ENCODE results near the gene FHIT. TPM values are rescaled to one million over a fixed set of nuclear protein-coding genes. Genes with fewer than 3 reads are reported as not detected.

FHIT gene
- total and polyA plus RNA-seq, 2 experiments from 2014 or later = 9.7 to 16.2 TPM

GRCh38 chr3:60413551-60413950 is 837.7 kb downstream of the FHIT start:
- no peak overlapping the region for H3K4me2 ChIP-seq
- WGBS (ENCODE audit: low lambda C conversion rate, missing lambda C conversion rate) = 78% methylated on average over 1 of the region's 1 CpG
- H3K4me1 ChIP-seq (ENCODE audit: insufficient read depth) = no peaks in the 10 kb centered on the region
- no peak overlapping the region for H3K4me3 ChIP-seq
- no peaks in the 10 kb centered on the region for H3K79me2 ChIP-seq
- no peaks in the 10 kb centered on the region for H4K20me1 ChIP-seq (ENCODE audit: insufficient read depth, poor library complexity, severe bottlenecking)
- no peak for TF ChIP-seq CTCF (IDR thresholded peaks at IDR 0.05; ENCODE audit: poor library complexity)
- no peak for TF ChIP-seq EZH2 (IDR thresholded peaks at IDR 0.05; ENCODE audit: borderline replicate concordance)
- no peak for TF ChIP-seq EZH2phosphoT487 (IDR thresholded peaks at IDR 0.05; ENCODE audit: low read depth, severe bottlenecking, unreplicated experiment)
- H3K27me3 ChIP-seq = no peaks in the 10 kb centered on the region
- H3K9me3 ChIP-seq (ENCODE audit: low read depth) = no peaks in the 10 kb centered on the region
- no peaks in the 10 kb centered on the region for H3K36me3 ChIP-seq (replicated peaks; ENCODE audit: insufficient read depth, low read depth)
- no peaks in the 10 kb centered on the region for H3K9me2 ChIP-seq (replicated peaks; ENCODE audit: insufficient read depth)
- H3K27ac ChIP-seq = no peak overlapping the region
- no peak overlapping the region for H2AFZ ChIP-seq
- no peak for DNase-seq (ENCODE audit: low spot score)

DNA sequence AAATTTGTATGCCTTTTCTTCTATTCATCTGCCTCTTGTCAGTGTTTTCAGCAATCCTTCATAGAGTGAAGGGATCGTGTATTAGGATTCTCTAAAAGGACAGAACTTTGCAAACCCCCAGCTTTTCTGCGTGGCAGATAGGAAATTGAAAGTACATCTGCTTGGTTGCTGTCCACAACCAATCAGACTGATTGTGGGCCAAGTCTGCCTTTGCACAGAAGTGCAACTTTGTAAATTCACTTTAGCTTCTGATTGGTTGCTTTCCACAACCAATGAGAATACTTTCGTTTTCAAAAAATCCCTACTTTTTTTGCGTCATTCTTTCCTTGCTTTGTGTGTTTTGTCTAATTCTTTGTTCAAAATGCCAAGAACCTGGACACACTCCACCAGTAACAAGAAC is 847.4 kb downstream of the FHIT start:
- Histone ChIP-seq H3K4me1 (ENCODE audit: insufficient read depth) (no peaks in the 10 kb centered on the region), H3K36me3 (replicated peaks; ENCODE audit: insufficient read depth, low read depth) (no peaks in the 10 kb centered on the region), H3K4me3 (no peak overlapping the region), H2AFZ (no peak overlapping the region), H3K79me2 (no peaks in the 10 kb centered on the region), H3K27ac (no peak overlapping the region), H3K4me2 (no peak overlapping the region), H3K9me3 (ENCODE audit: low read depth) (no peaks in the 10 kb centered on the region), H3K9me2 (replicated peaks; ENCODE audit: insufficient read depth) (no peaks in the 10 kb centered on the region), H3K27me3 (no peaks in the 10 kb centered on the region), H4K20me1 (ENCODE audit: insufficient read depth, poor library complexity, severe bottlenecking) (no peaks in the 10 kb centered on the region)
- WGBS (ENCODE audit: low lambda C conversion rate, missing lambda C conversion rate) = 96% methylated on average over 4 of the region's 4 CpGs
- no peak for TF ChIP-seq CTCF (IDR thresholded peaks at IDR 0.05; ENCODE audit: poor library complexity)
- TF ChIP-seq EZH2 (IDR thresholded peaks at IDR 0.05; ENCODE audit: borderline replicate concordance) = no peak
- TF ChIP-seq EZH2phosphoT487 (IDR thresholded peaks at IDR 0.05; ENCODE audit: low read depth, severe bottlenecking, unreplicated experiment) = no peak
- no peak for DNase-seq (ENCODE audit: low spot score)

GRCh38 chr3:60402931-60403330 is 848.3 kb downstream of the FHIT start:
- no peak for DNase-seq (ENCODE audit: low spot score)
- no peak overlapping the region for H3K4me3 ChIP-seq
- TF ChIP-seq EZH2 (IDR thresholded peaks at IDR 0.05; ENCODE audit: borderline replicate concordance) = no peak
- no peak for TF ChIP-seq EZH2phosphoT487 (IDR thresholded peaks at IDR 0.05; ENCODE audit: low read depth, severe bottlenecking, unreplicated experiment)
- TF ChIP-seq CTCF (IDR thresholded peaks at IDR 0.05; ENCODE audit: poor library complexity) = no peak
- no peaks in the 10 kb centered on the region for H3K4me1 ChIP-seq (ENCODE audit: insufficient read depth)
- H2AFZ ChIP-seq = no peak overlapping the region
- H3K36me3 ChIP-seq (replicated peaks; ENCODE audit: insufficient read depth, low read depth) = no peaks in the 10 kb centered on the region
- H3K9me2 ChIP-seq (replicated peaks; ENCODE audit: insufficient read depth) = no peaks in the 10 kb centered on the region
- WGBS (ENCODE audit: low lambda C conversion rate, missing lambda C conversion rate) = 89% methylated on average over 2 of the region's 2 CpGs
- no peaks in the 10 kb centered on the region for H3K79me2 ChIP-seq
- H3K27ac ChIP-seq = no peak overlapping the region
- no peaks in the 10 kb centered on the region for H4K20me1 ChIP-seq (ENCODE audit: insufficient read depth, poor library complexity, severe bottlenecking)
- H3K9me3 ChIP-seq (ENCODE audit: low read depth) = no peaks in the 10 kb centered on the region
- no peaks in the 10 kb centered on the region for H3K27me3 ChIP-seq
- no peak overlapping the region for H3K4me2 ChIP-seq

All from hepatocyte (in vitro differentiated cells).